KMS-11 (cell line): ENCODE results near the gene PRR23E.

Experiments used
- H2AFZ ChIP-seq: fragments of 200-600 bp; sonication (generic); 2 replicates; pipeline ENCODE4 v1.6.1; 2016; ENCODE audit warnings: antibody characterized with exemption, mixed run types, low read depth
- H3K27ac ChIP-seq: fragments of 200-600 bp; sonication (generic); 2 replicates; pipeline ENCODE4 v1.6.1; 2016; ENCODE audit warnings: mild to moderate bottlenecking, mixed run types
- H3K27me3 ChIP-seq: fragments of 200-600 bp; sonication (generic); 2 replicates; pipeline ENCODE4 v1.6.1; 2017; ENCODE audit warnings: mild to moderate bottlenecking, low read depth, mixed run types, moderate library complexity; ENCODE audit not compliant: insufficient read depth
- H3K36me3 ChIP-seq: fragments of 200-600 bp; sonication (generic); 2 replicates; pipeline ENCODE4 v1.6.1; 2017; ENCODE audit warnings: mild to moderate bottlenecking, mixed run types; ENCODE audit not compliant: insufficient read depth
- H3K4me1 ChIP-seq: fragments of 200-600 bp; sonication (generic); 2 replicates; pipeline ENCODE4 v1.6.1; 2016; ENCODE audit warnings: mild to moderate bottlenecking, low read depth, mixed run types; ENCODE audit not compliant: poor library complexity, severe bottlenecking
- H3K4me2 ChIP-seq: fragments of 200-600 bp; sonication (generic); 2 replicates; pipeline ENCODE4 v1.7.0; 2016; ENCODE audit warnings: mild to moderate bottlenecking, mixed run types
- H3K4me3 ChIP-seq: fragments of 200-600 bp; sonication (generic); IDR thresholded peaks from 2 replicates; pipeline ENCODE4 v1.6.1; 2017; ENCODE audit warnings: low read depth, low read length, mixed read lengths; ENCODE audit not compliant: insufficient read depth
- H3K79me2 ChIP-seq: fragments of 200-600 bp; sonication (generic); 2 replicates; pipeline ENCODE4 v1.6.1; 2016; ENCODE audit warnings: low read depth, mixed run types; ENCODE audit not compliant: insufficient read depth
- H3K9ac ChIP-seq: fragments of 200-600 bp; sonication (generic); 2 replicates; pipeline ENCODE4 v1.6.1; 2016; ENCODE audit warnings: mild to moderate bottlenecking, mixed run types
- H4K20me1 ChIP-seq: fragments of 200-600 bp; sonication (generic); 2 replicates; pipeline ENCODE4 v1.6.1; 2016; ENCODE audit warnings: mild to moderate bottlenecking, mixed run types; ENCODE audit not compliant: insufficient read depth
- CTCF ChIP-seq: fragments of 200-600 bp; sonication (generic); conservative IDR thresholded peaks from 2 replicates; pipeline ENCODE4 v1.6.1; 2017; ENCODE audit warnings: low read depth, mild to moderate bottlenecking, antibody characterized with exemption, low read length, moderate library complexity, mixed read lengths

The PRR23E gene

GRCh38 chr3:127182848-127183714 is 9.8 kb upstream of the PRR23E start:
- H3K27ac ChIP-seq = no peak overlapping the region
- H3K4me2 ChIP-seq = no peak overlapping the region
- no peaks in the 10 kb centered on the region for H3K79me2 ChIP-seq
- no peaks in the 10 kb centered on the region for H3K4me1 ChIP-seq
- H3K4me3 ChIP-seq = no peak overlapping the region
- no peak overlapping the region for H2AFZ ChIP-seq
- no peaks in the 10 kb centered on the region for H3K36me3 ChIP-seq
- no peak overlapping the region for H3K9ac ChIP-seq
- H4K20me1 ChIP-seq = no peaks in the 10 kb centered on the region
- no peaks in the 10 kb centered on the region for H3K27me3 ChIP-seq
- TF ChIP-seq CTCF = no peak

GRCh38 chr3:127183931-127184869 is 8.7 kb upstream of the PRR23E start:
- H3K79me2 ChIP-seq = no peaks in the 10 kb centered on the region
- H4K20me1 ChIP-seq = no peaks in the 10 kb centered on the region
- H2AFZ ChIP-seq = no peak overlapping the region
- no peaks in the 10 kb centered on the region for H3K27me3 ChIP-seq
- H3K9ac ChIP-seq = no peak overlapping the region
- H3K36me3 ChIP-seq = no peaks in the 10 kb centered on the region
- H3K4me1 ChIP-seq = no peaks in the 10 kb centered on the region
- no peak for TF ChIP-seq CTCF
- H3K4me2 ChIP-seq = no peak overlapping the region
- H3K27ac ChIP-seq = no peak overlapping the region
- H3K4me3 ChIP-seq = no peak overlapping the region

- no peaks in the 10 kb centered on the region for H3K27me3 ChIP-seq
- no peak overlapping the region for H3K4me2 ChIP-seq
Observed at GRCh38 chr3:127184870-127185216, 8.1 kb upstream of the PRR23E start.

GRCh38 chr3:127185268-127185667 is 7.7 kb upstream of the PRR23E start:
- H3K27me3 ChIP-seq = no peaks in the 10 kb centered on the region
- no peak overlapping the region for H3K27ac ChIP-seq
- no peaks in the 10 kb centered on the region for H3K36me3 ChIP-seq
- H4K20me1 ChIP-seq = no peaks in the 10 kb centered on the region
- H3K9ac ChIP-seq = no peak overlapping the region
- H2AFZ ChIP-seq = no peak overlapping the region
- H3K4me1 ChIP-seq = no peaks in the 10 kb centered on the region
- H3K4me3 ChIP-seq = no peak overlapping the region
- no peaks in the 10 kb centered on the region for H3K79me2 ChIP-seq
- no peak overlapping the region for H3K4me2 ChIP-seq
- no peak for TF ChIP-seq CTCF

More at GRCh38 chr3:127184870-127185216, 8.1 kb upstream of the PRR23E start:
- Histone ChIP-seq H3K9ac (no peak overlapping the region), H3K36me3 (no peaks in the 10 kb centered on the region), H3K27ac (no peak overlapping the region), H3K4me1 (no peaks in the 10 kb centered on the region), H4K20me1 (no peaks in the 10 kb centered on the region), H3K4me3 (no peak overlapping the region), H2AFZ (no peak overlapping the region), H3K79me2 (no peaks in the 10 kb centered on the region)
- TF ChIP-seq CTCF = no peak
